SU-DHL-6 (cell line): ENCODE results near the gene CLEC16A.

Experiments used
- H2AFZ ChIP-seq: fragments of 200-600 bp; sonication (generic); 2 replicates; pipeline ENCODE4 v1.6.1; 2014; ENCODE audit warnings: low read depth, mild to moderate bottlenecking, moderate library complexity, mixed read lengths, antibody characterized with exemption, low read length; ENCODE audit not compliant: severe bottlenecking
- H3F3A ChIP-seq: fragments of 200-600 bp; shearing (Covaris generic); 2 replicates; pipeline ENCODE4 v1.6.0; 2016; ENCODE audit warnings: antibody characterized with exemption, mild to moderate bottlenecking; ENCODE audit not compliant: insufficient read depth
- H3K27ac ChIP-seq: fragments of 200-600 bp; sonication (generic); 2 replicates; pipeline ENCODE4 v1.5.1; 2016; ENCODE audit warnings: low read depth, mild to moderate bottlenecking, low read length, moderate library complexity, mixed read lengths
- H3K27me3 ChIP-seq: fragments of 200-600 bp; sonication (generic), shearing (Covaris generic); 2 replicates; pipeline ENCODE4 v1.6.0; 2014; ENCODE audit warnings: mild to moderate bottlenecking, low read length
- H3K36me3 ChIP-seq: fragments of 200-600 bp; sonication (generic); 2 replicates; pipeline ENCODE4 v1.6.1; 2014; ENCODE audit warnings: mild to moderate bottlenecking, low read length, mixed read lengths
- H3K4me2 ChIP-seq: fragments of 300-600, 200-600 bp; shearing (Covaris generic), sonication (generic); 2 replicates; pipeline ENCODE4 v1.6.0; 2014; ENCODE audit warnings: low read length, low read depth, mild to moderate bottlenecking; ENCODE audit not compliant: poor library complexity, severe bottlenecking
- H3K4me3 ChIP-seq: fragments of 200-600 bp; sonication (generic); 2 replicates; pipeline ENCODE4 v1.5.1; 2014; ENCODE audit warnings: antibody characterized with exemption, low read length, mild to moderate bottlenecking, mixed read lengths; ENCODE audit not compliant: insufficient read depth, poor library complexity, severe bottlenecking
- H3K79me2 ChIP-seq: fragments of 200-600 bp; sonication (generic); 2 replicates; pipeline ENCODE4 v1.6.1; 2014; ENCODE audit warnings: mild to moderate bottlenecking, low read length, moderate library complexity; ENCODE audit not compliant: insufficient read depth
- H3K9ac ChIP-seq: fragments of 200-600 bp; sonication (generic); 2 replicates; pipeline ENCODE4 v1.7.0; 2014; ENCODE audit warnings: mild to moderate bottlenecking, low read length
- H3K9me2 ChIP-seq: fragments of 200-600 bp; sonication (generic); replicated peaks from 2 replicates; pipeline ENCODE4 v1.6.1; 2014; ENCODE audit warnings: low read length; ENCODE audit not compliant: insufficient read depth
- H3K9me3 ChIP-seq: fragments of 200-600 bp; sonication (generic); 2 replicates; pipeline ENCODE4 v1.6.1; 2014; ENCODE audit warnings: low read length, mixed read lengths; ENCODE audit not compliant: insufficient read depth
- H4K20me1 ChIP-seq: fragments of 200-600 bp; sonication (generic); 2 replicates; pipeline ENCODE4 v1.6.1; 2014; ENCODE audit warnings: low read depth, mild to moderate bottlenecking, antibody characterized with exemption, low read length, moderate library complexity, mixed read lengths
- EZH2phosphoT487 ChIP-seq: fragments of 200-600 bp; sonication (generic), shearing (Covaris generic); conservative IDR thresholded peaks from 2 replicates; pipeline ENCODE4 v1.6.1; 2018; ENCODE audit warnings: mild to moderate bottlenecking, antibody characterized with exemption, low read length, moderate library complexity, mixed read lengths
- TF ChIP-seq, protein P1 (sequence below): fragments of 200-600 bp; sonication (generic); IDR thresholded peaks from one replicate; pipeline ENCODE4 v1.5.1; 2017; ENCODE audit warnings: antibody characterized with exemption, mild to moderate bottlenecking, low read length, moderate library complexity; ENCODE audit not compliant: insufficient read depth, poor library complexity, severe bottlenecking

Gene CLEC16A

DNA sequence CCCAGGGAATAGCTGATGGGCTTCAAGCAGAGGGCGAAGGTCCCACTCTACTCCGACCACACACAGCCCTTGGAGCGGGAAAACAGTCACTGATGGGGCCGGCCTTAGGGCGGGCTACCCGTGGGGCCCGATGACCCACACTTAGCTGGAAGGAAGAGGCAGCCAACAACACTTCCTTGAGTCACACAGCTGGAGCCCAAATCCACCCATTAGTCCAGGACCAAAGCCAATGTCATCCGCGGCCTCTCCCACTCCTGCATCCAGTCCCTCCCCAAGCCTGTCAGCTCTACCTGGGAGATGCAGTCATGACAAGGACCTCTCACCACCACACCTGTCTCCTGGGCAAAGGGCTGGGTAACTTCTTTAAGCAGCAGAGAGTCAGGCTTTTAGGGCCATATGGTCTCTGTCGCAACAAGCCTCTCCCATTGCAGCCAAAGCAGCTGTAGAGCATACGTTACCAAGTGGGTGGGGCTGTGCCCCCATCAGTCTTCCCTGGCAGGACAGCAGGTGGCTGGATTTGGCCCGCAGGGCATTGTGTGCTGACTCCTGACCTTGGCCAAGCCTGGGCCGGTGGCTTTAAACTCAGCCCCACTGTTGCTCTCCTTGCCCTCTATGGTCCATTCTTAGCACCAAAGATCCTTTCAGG is 200.9 kb downstream of the CLEC16A start:
- H3K79me2 ChIP-seq = no peaks in the 10 kb centered on the region
- no peak overlapping the region for H3K9ac ChIP-seq
- H3K4me3 ChIP-seq = no peak overlapping the region
- TF ChIP-seq, protein P1, sequence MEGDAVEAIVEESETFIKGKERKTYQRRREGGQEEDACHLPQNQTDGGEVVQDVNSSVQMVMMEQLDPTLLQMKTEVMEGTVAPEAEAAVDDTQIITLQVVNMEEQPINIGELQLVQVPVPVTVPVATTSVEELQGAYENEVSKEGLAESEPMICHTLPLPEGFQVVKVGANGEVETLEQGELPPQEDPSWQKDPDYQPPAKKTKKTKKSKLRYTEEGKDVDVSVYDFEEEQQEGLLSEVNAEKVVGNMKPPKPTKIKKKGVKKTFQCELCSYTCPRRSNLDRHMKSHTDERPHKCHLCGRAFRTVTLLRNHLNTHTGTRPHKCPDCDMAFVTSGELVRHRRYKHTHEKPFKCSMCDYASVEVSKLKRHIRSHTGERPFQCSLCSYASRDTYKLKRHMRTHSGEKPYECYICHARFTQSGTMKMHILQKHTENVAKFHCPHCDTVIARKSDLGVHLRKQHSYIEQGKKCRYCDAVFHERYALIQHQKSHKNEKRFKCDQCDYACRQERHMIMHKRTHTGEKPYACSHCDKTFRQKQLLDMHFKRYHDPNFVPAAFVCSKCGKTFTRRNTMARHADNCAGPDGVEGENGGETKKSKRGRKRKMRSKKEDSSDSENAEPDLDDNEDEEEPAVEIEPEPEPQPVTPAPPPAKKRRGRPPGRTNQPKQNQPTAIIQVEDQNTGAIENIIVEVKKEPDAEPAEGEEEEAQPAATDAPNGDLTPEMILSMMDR = no peak
- no peak for TF ChIP-seq EZH2phosphoT487
- H3K27ac ChIP-seq = no peak overlapping the region
- H3K4me2 ChIP-seq = no peak overlapping the region
- no peaks in the 10 kb centered on the region for H3K9me2 ChIP-seq
- no peaks in the 10 kb centered on the region for H3F3A ChIP-seq
- H3K9me3 ChIP-seq = no peaks in the 10 kb centered on the region
- no peaks in the 10 kb centered on the region for H3K36me3 ChIP-seq
- H2AFZ ChIP-seq = no peak overlapping the region
- no peaks in the 10 kb centered on the region for H4K20me1 ChIP-seq
- no peaks in the 10 kb centered on the region for H3K27me3 ChIP-seq

DNA sequence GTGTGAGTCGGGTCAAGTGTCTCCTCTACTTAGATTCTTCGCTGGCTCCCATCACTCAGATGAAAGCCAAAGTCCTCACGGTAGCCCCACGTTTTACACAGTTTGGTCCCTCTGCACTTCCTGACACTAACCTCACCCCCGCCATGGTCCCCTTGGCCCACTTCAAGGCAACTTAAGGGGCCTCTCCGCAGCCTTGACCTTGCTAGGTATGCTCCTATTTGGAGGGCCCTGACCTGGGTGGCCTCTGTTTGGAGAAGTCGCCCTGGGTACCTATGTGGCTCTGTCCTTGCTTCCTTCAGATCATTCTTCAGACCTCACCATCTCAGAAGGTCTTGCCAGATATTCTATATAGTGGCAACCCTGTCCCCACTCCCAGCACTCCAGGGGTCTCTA is 201.5 kb downstream of the CLEC16A start:
- H3K79me2 ChIP-seq = no peaks in the 10 kb centered on the region
- H3K9me3 ChIP-seq = no peaks in the 10 kb centered on the region
- H3F3A ChIP-seq = no peaks in the 10 kb centered on the region
- H3K36me3 ChIP-seq = no peaks in the 10 kb centered on the region
- no peak overlapping the region for H2AFZ ChIP-seq
- TF ChIP-seq, protein P1 = no peak
- no peak for TF ChIP-seq EZH2phosphoT487
- H3K4me2 ChIP-seq = no peak overlapping the region
- no peak overlapping the region for H3K9ac ChIP-seq
- H4K20me1 ChIP-seq = no peaks in the 10 kb centered on the region
- H3K9me2 ChIP-seq = no peaks in the 10 kb centered on the region
- no peak overlapping the region for H3K4me3 ChIP-seq
- H3K27ac ChIP-seq = no peak overlapping the region
- H3K27me3 ChIP-seq = no peaks in the 10 kb centered on the region

DNA sequence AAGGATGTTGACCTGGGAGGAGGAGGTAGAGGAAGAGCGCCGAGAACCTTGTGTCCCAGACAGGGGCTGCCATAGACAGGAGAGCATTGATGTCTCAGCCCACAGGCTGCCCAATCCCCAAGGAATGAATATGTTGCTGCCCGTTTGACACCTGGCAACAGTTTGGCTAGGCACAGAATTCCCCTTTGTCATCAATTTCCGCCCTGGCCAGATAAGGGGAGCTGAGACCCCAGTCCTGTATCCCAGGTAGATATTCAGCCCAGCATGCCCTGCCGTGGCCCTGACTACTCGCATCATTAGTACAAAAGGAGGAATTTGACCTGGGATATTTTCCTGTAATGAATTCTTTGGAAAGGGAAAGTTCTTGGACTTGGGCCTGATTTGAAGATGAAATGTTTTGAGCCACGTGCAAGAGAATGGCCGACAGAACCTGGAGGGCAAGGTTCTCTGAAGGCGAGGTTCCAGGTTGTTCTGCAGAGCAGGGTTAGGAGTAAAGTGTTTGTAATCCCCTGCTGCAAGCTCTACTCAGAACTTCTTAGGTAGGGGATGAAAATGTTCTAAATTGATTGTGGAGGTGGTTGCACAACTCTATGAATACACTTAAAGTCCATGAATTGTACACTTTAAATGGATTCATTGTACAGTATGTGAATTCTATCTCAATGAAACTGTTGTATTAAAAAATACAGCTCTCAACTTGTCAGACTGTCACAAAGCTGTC is 202.8 kb downstream of the CLEC16A start:
- no peak for TF ChIP-seq EZH2phosphoT487
- TF ChIP-seq, protein P1 = no peak
- no peak overlapping the region for H3K27ac ChIP-seq
- no peak overlapping the region for H3K9ac ChIP-seq
- no peaks in the 10 kb centered on the region for H3K27me3 ChIP-seq
- no peaks in the 10 kb centered on the region for H3K9me2 ChIP-seq
- H3K4me3 ChIP-seq = no peak overlapping the region
- H4K20me1 ChIP-seq = no peaks in the 10 kb centered on the region
- H3K79me2 ChIP-seq = no peaks in the 10 kb centered on the region
- no peak overlapping the region for H3K4me2 ChIP-seq
- no peaks in the 10 kb centered on the region for H3F3A ChIP-seq
- H3K36me3 ChIP-seq = no peaks in the 10 kb centered on the region
- H2AFZ ChIP-seq = no peak overlapping the region
- no peaks in the 10 kb centered on the region for H3K9me3 ChIP-seq
